KG1 (cell line): ENCODE data around the gene MEGF10.

Source experiments
- DNase-seq: peaks from one replicate; lab custom pipeline; 2025; lab: John Stamatoyannopoulos, UW

The MEGF10 gene

DNA sequence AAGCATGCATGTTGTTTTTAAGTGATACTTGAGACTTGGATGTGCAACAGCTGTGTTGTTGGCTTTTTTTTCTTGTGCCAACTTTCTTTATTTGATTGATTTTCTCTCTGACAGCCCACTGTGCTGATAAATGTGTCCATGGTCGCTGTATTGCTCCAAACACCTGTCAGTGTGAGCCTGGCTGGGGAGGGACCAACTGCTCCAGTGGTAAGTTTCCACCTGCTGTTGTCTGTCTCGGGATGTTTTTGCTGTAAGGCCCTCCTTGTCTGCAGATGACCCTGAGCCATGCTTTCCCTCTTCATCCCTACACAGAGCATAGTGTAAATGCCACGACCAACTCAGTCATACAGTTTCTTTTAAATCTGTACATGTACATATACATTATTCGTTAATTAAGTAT, 79.2 kb downstream of the MEGF10 start:
- no peak for DNase-seq

DNA sequence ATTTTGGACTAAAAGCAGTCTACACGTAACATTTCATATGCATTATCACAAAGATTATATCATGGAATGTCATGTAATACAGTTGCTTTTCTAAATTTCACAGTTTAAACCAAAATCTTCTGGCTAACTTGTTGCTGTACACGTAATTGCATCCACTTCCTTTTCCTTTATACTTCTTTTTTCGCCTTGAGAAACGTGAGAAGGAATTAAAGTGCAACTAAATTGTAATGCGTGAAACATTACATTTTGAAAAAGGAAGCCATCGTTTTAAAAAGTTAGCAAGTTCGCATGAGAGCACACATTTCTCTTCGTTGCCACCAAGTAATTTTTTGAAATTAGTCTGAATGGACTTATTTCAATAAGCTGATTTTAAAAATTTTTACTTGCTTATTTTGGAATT, 80.0 kb downstream of the MEGF10 start:
- DNase-seq = no peak

DNA sequence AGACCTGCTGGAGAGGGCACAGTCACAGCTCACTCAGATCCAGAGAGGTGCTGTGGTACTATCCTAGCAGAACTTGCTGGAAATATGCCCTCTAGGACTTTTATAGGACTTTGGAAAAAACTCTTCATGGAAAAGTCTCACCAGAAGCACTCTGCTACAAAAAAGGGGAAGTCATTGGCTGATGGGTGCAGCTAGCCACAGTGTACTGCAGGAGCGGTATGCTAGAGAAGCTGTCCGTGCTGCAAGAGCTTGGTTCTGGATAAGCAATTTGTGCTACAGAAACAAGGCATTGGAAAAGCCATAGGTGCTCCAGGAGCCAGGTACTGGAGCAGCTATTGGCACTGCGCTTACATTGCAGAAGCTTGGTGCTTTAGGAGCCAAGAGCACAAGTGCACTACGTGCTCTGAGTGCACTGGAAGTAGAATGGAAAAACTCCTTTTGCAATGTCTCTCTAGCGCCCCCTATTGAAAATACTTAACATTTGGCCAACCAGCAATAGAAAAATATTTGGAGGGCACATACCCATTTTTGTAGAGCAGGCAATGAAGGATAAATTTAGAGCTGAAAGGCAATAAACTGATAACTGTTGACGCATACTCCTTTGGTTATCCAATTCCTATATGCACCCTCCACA, 83.4 kb downstream of the MEGF10 start:
- DNase-seq = no peak

DNA sequence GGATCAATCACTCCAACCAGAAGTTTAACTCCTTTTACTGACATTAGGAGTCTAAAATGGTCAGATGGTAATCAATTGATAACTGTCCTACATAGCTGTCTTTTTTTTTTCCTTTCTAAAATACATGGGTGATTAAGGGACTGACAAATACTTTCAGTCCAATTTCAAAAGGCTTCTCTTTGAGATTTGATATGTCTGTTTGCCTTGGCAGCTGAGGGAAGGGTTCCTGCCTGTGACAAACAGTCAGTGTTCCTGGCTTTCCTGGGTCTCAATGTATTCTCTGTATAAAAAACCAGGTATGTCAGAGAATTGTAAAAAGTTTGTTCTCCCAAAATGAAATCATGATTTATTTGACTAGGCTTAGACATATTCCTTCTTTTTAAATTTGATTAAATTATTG, 84.5 kb downstream of the MEGF10 start:
- no peak for DNase-seq

DNA sequence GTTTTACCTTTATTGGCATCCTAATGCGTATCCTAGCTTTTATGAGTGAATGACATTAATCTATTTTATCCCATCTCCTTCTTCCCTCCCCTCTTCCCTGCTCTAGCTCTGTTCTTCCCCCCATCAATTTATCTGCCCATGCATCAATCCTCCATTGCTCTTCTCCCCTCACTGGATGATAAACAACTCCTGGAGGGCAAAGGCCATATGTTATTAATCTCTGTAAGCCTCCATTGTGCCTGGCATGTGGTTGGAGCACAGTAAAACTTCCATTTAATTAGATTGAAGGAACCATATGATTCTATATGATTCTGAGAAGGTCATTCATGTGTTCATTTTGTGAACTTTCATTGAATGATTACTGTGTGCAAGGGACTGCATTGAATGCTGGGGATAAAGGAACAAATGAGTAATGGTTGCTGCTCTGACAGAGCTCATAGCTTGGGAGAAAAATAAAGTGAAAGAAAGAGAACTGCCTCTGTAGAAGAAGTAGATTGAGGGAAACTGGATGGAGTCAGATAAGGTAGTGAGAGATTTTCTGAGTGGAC, 85.0 kb downstream of the MEGF10 start:
- no peak for DNase-seq

DNA sequence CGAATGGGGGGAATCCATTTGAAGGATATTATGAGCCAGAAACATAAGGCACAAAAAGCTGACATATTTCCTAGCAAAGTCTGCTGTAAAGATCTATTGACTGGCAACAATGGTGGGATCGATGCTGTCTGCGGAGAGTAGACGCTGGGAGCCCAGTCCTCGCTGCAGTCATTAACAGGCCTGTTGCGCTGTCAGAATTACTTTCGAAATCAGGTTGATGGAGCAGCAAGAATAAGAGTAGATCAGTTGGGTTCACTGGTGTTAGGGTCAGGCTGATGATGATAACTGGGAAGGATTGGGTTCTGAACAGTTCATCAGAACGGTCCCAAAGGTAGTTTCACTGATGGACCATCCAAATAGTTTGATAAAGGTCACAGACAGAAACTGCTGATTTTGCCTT, 87.1 kb downstream of the MEGF10 start:
- DNase-seq = no peak

DNA sequence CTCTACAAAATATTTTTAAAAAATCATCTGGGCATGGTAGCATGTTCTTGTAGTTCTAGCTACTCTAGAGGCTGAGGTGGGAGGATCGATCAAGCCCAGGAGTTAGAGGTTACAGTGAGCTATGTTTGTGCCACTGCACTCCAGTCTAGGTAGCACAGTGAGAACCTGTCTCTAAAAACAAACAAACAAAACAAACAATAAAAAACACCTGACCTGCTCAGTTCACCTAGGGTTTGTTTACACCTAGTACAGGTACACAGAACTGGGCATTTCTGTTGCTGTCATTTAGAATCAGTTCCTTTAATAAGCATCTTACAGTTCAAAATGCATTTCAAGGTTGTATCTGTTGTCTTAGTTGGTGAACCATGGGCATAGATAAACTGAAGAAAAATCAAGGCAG, 95.3 kb downstream of the MEGF10 start:
- no peak for DNase-seq

DNA sequence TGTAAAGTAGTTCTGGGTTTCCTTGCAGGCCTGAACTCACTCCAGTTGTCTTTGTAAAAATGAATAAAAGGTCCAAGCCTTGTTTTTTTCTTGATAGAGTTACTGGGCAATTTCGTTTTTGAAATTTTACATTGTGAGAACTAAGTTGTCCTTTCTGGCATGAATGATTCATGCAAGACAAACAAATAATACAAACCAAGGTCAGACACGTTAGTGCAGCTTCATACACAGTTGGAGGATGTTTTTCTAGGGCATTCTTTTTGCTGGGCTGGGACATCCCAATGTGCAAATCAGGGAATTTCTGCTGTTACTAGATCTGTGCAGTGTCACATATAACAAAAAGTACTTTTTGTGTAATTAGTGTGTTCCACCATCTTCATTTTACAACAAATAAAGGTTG, 96.0 kb downstream of the MEGF10 start:
- no peak for DNase-seq

DNA sequence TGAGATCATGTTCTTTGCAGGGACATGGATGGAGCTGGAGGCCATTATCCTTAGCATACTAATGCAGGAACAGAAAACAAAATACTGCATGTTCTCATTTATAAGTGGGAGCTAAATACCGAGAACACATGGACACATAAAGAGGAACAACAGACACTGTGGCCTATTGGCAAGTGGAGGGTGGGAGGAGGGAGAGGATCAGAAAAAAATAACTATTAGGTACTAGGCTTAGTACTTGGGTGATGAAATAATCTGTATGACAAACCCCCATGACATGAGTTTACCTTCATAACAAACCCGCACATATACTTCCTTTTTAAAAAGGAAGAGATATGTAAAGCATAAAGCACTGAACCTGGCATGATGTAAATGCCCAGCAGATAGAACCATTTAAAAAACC, 99.0 kb downstream of the MEGF10 start:
- no peak for DNase-seq

DNA sequence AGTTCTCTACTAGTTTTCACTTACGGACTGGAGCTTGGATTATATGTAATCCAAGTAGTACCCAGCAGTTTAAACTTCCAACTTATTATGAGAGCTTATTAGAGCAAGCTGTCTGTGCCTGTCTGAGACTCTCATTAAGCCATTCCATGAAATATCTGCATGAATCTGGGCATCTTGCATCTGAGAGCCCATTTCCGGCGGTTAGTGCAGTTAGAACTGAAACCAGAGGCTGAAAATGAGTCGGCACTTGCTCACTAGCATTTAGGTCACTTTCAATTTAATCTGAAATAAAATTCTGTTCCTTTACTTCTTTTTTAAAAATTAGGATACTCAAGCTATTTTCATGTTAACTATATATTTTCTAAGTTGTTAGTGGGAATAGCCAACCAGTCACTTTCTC, 102.2 kb downstream of the MEGF10 start:
- no peak for DNase-seq

DNA sequence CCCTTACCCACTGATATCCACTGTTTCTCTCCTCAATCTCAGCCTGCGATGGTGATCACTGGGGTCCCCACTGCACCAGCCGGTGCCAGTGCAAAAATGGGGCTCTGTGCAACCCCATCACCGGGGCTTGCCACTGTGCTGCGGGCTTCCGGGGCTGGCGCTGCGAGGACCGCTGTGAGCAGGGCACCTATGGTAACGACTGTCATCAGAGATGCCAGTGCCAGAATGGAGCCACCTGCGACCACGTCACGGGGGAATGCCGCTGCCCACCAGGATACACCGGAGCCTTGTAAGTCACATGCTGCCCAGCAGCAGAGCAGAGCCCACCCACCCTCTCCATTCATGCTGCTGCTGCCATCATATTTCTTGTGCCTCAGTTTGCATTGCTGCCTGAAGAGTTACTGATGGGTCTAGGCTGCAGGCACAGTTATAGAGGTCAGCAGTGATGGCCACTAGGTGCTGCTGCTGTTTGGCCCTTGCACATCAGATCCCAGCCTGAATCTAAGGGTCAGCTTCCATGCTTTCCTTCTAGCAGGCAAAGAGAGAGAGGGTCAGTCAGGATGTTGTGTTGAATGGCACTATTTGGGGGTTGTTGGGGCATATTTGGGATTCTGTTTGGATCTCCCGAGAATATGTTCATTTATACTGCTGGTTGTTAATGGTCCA, 106.0 kb downstream of the MEGF10 start:
- DNase-seq = no peak

DNA sequence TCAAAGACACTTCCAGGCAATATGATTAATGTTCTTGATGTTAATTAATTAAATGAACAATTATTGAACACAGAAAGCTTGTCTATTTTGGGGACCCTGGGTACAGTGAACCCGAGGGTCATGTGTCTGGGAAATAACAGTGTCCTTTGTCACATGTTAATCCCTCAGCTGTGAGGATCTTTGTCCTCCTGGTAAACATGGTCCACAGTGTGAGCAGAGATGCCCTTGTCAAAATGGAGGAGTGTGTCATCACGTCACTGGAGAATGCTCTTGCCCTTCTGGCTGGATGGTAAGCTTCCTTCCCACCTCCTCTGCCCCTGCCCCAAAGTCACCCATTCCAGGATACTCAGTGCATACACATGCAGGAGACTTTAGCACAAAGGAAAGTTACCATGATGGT, 107.9 kb downstream of the MEGF10 start:
- DNase-seq = no peak

DNA sequence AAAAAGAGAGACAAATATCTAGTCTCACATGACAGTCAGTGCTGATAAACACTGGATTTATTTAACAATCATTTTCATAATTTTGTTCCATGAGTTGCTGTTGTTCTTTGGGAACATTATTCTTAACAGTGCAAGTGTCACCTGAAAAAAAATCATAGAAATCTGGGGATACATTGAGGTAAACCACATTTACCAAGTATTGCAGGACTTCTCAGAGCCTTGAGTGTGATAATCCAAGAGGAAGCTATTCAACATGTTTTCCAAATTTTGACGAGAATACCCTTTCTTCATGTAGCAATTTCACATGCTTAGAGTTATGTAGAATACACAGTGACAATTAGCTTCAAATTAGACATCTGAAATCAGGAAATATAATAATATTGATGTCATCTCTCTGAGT, 108.5 kb downstream of the MEGF10 start:
- DNase-seq = no peak

DNA sequence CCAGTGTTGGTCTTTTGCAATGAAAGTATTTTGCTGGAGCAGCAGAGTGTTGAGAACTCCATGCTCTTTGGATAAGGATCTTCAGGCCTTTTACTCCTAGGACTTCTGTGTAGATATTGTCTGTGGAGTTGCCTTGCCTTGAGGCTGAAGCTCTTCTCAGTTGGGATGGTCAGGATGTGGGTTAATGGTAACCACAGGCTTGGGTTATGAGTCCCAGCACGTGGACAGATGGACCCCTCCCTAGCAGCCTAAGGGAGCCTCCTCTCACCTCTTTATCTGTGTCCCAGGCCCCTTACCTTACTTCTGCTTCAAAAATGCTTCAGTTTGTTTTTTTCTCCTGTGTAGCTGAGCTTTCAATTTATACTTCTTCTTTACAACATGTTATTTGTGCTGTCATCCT, 109.9 kb downstream of the MEGF10 start:
- DNase-seq = no peak

DNA sequence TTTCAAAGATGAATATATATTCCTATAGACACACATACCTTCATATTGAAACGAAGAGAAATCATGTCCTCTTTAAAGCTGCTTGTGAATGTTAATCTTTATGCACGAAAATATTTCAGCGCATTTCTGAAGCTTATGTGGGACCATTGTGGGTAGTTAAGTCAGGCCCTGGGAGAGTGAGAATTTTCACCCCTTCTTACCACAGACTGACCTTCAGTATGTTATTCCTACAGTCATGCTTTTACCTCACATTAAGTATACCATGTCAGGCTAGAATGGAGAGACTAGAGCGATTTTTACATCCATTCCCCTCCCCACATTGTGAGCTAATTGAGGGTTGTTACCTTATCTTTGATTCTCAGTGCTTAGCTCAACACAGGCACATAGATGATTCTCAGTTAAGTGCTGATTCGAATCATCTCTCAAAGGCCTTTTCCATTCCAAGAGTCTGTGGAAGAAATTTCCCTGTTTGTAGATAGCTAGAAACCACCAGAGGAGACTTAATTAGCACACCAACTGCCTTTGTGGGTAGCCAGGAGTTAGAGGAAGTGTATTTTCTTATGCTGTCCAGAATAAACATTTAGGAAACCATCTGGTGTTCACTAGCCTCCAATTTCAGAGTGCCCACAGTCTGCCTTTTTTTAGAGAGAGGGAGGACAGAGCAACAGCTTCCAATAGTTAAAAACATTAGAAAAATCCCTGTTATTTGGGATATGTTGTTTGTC, 110.5 kb downstream of the MEGF10 start:
- no peak for DNase-seq

DNA sequence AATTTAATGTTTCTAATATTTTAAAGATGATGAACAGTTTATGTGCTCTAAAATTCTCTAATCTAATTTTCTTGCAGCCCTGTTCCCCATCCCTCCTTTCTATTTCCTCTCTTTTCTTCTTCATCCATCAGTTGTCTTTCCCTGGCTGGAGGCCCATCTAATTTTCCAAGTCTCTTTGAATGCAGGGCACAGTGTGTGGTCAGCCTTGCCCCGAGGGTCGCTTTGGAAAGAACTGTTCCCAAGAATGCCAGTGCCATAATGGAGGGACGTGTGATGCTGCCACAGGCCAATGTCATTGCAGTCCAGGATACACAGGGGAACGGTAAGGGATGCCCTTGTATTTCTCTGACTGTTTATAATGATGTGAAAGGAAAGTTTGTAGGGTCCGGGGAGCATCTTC, 111.8 kb downstream of the MEGF10 start:
- no peak for DNase-seq

DNA sequence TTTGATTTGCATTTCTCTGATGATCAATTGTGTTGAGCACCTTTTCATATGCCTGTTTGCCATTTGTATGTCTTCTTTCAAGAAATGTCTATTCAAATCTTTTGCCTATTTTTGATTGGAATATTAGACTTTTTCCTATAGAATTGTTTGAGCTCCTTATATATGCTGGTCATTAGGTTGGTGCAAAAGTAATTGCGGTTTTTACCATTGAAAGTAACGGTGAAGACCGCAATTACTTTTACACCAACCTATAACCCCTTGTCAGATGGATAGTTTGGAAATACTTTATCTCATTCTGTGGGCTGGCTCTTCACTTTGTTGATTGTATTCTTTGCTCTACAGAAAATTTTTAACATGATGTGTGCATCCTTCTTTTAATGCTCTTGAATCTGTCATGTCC, 113.6 kb downstream of the MEGF10 start:
- DNase-seq = no peak

DNA sequence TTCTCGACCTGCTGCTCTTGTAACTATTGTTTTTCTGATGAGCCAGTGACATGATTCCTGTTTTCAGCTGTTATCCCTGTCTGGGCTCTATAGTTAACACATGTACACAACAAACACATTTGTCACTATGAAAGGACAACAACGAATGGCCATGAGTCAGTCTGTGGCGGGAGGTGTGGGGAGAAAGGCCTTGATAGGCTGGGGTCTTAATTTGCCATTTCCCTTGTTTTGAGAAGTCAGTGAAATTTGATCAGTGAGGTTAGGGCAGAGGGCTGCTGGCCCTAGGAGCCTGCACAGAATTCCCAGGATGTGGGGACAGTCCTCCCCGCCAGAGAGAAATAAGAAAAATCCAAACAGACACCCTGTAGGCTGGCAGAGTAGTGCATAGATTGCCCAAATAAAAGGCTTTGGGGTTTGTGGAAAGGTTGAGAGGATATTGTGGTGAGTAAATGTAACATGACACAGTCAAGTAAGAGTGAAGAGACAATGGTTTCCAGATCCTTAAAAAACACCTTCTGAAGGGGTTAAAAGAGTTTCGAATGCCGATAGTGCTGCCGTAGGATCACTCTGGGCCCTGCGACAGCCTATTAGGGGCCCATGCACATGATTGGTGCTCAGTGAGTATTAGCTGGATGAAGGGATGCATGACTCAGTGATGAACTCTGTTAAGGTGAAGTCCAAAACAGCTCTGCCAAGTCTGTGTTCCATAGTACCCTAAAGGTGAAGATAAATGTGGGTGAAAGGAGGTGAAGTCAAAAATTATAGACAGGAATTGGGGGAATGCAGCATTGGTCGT, 115.9 kb downstream of the MEGF10 start:
- no peak for DNase-seq

DNA sequence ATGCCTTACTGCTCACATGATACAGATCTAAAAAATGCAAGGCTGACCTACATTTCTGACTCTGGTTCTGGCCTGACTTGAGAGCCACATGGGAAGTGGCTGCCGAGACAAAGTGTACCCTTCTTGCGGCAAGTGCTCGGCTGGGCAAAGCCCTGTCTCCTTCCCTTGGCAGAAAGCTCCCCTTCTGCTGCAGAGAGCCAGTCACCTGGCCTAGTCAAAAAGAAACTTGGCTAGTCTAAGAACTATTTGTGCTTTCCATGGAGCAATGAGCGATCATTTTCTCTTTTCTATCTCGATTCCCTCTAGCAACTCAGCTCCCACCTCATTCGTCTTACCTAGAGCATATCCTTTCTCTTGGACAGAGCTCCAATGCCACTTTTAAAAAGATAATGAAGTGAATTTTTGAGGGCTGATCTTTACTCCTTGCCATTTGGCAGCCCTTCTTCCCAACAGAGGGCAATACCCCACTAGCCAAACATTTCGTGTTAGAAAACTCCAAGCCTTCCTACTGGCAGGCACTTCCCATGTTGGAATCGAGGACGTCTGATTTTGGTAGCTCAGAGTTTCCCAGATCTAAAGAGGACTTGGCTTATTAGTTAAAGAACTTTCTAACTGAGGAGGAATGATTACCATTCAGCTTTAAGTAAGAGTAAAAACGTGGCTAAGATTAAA, 118.8 kb downstream of the MEGF10 start:
- DNase-seq = no peak

DNA sequence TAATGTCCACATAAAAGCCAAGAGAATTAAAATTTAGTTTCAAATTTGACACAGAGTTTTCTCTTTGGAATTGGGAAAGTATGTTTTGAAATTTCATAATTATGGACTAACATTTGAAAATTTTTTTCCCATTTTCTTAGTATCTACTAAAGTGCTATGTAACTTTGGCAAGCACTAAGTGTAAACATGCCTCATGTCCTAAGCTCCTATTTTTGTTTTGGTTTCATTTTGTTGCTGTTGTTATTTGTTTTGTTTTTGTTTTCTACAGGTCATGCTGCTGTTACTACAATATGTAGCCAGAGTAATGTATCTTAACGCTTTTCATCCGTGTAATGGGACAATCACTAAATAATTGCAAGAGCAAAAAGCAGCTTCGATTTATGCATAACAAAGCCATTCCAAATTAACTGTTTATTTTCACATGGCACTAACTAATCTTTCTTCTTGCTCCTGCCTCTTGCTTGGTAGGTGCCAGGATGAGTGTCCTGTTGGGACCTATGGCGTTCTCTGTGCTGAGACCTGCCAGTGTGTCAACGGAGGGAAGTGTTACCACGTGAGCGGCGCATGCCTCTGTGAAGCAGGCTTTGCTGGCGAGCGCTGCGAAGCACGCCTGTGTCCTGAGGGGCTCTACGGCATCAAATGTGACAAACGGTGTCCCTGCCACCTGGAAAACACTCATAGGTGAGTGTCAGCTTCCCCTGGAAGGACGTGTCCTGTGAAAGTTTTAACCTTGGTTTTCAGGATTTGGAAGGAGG, 119.5 kb downstream of the MEGF10 start:
- DNase-seq = no peak

DNA sequence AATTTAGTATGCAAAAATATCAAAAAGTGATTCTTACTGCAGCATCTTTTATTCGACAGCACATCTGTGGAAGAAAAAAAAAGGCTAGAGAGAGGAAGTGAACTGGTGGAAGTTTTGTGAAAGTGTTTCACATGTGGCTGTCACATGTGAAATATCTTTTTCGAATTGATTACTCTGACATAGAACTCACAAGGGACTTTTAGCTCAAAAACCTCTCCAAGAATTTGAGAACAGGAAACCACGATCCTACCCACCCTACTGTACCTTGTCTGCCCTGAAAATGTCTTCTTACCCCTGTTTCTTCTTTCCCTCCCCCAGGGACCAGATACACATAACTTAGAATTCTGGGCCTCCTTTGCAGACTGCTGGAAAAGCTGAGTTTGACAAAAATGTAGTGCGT, 120.4 kb downstream of the MEGF10 start:
- no peak for DNase-seq
